LNCaP clone FGC (cell line): ENCODE results near the gene CLDN9.

Experiments
- DNase-seq: peaks from one replicate; pipeline ENCODE4 v3.0.0-alpha.2; 2011; ENCODE audit warnings: low read depth
- H3K4me3 ChIP-seq: 2 replicates; pipeline ENCODE4 v1.5.1; 2011; ENCODE audit warnings: mild to moderate bottlenecking, low read depth, low read length, control low read depth
- CTCF ChIP-seq: IDR thresholded peaks from 2 replicates; pipeline ENCODE4 v1.5.1; 2012; ENCODE audit warnings: mild to moderate bottlenecking; ENCODE audit not compliant: control insufficient read depth, insufficient read depth; ENCODE audit errors: extremely low read depth

The CLDN9 gene

GRCh38 chr16:3010510-3010909 lies 2.2 kb upstream of the CLDN9 start:
- no peak overlapping the region for H3K4me3 ChIP-seq
- DNase-seq = no peak
- TF ChIP-seq CTCF = no peak

- no peak overlapping the region for H3K4me3 ChIP-seq
- TF ChIP-seq CTCF = no peak
- DNase-seq = no peak
Measured at GRCh38 chr16:3012246-3012645, 477 bp upstream of the CLDN9 start.

- DNase-seq = no peak
- no peak for TF ChIP-seq CTCF
- no peak overlapping the region for H3K4me3 ChIP-seq
Measured at GRCh38 chr16:3013491-3013951, 798 bp downstream of the CLDN9 start.

GRCh38 chr16:3013998-3014690 lies 1.4 kb downstream of the CLDN9 start:
- no peak for TF ChIP-seq CTCF
- H3K4me3 ChIP-seq = no peak overlapping the region
- no peak for DNase-seq

- H3K4me3 ChIP-seq = no peak overlapping the region
Measured at GRCh38 chr16:3014971-3015370, 2.2 kb downstream of the CLDN9 start.

GRCh38 chr16:3015865-3016521 lies 3.3 kb downstream of the CLDN9 start:
- TF ChIP-seq CTCF = no peak
- no peak for DNase-seq
- H3K4me3 ChIP-seq = no peak overlapping the region

More at GRCh38 chr16:3014971-3015370, 2.2 kb downstream of the CLDN9 start:
- DNase-seq = no peak
- no peak for TF ChIP-seq CTCF
